Putamen (tissue), 1 donor: ENCODE results near the gene LRIG3.
"Not testable (repeated sequence)": the region's sequence is repeated elsewhere in the genome, so short reads cannot be mapped to it uniquely, and the experiment has no call there.

Experiments used
- DNase-seq: peaks from one replicate; pipeline ENCODE4 v3.0.0-alpha.2; 2016; ENCODE audit warnings: low spot score

LRIG3 gene

GRCh38 chr12:58855630-58856029 is 64.7 kb downstream of the LRIG3 start:
- not testable (repeated sequence) for DNase-seq

GRCh38 chr12:58850826-58851225 is 69.5 kb downstream of the LRIG3 start:
- DNase-seq: no peak

- DNase-seq: no peak
Observed at GRCh38 chr12:58847901-58848600, 72.3 kb downstream of the LRIG3 start.

- no peak for DNase-seq
Observed at GRCh38 chr12:58844161-58844560, 76.1 kb downstream of the LRIG3 start.

- DNase-seq: no peak
Observed at GRCh38 chr12:58841058-58841798, 79.1 kb downstream of the LRIG3 start.

GRCh38 chr12:58833853-58834252 is 86.5 kb downstream of the LRIG3 start:
- peak; percentile 15 for DNase-seq

- DNase-seq: no peak
Observed at GRCh38 chr12:58832920-58833319, 87.4 kb downstream of the LRIG3 start.
